RPMI8226 (cell line): ENCODE results near the gene TTLL6.

Experiments
- DNase-seq: peaks from one replicate; pipeline ENCODE4 v3.0.0-alpha.2; 2015

The TTLL6 gene

GRCh38 chr17:48757524-48757961 lies 59.5 kb downstream of the TTLL6 start:
- no peak for DNase-seq

GRCh38 chr17:48756830-48757251 lies 60.2 kb downstream of the TTLL6 start:
- DNase-seq = peak; percentile 23

- no peak for DNase-seq
These were observed 61.7 kb downstream of the TTLL6 start for GRCh38 chr17:48755356-48755755.

- DNase-seq = no peak
These were observed 62.3 kb downstream of the TTLL6 start for GRCh38 chr17:48754500-48755261.

- no peak for DNase-seq
These were observed 63.1 kb downstream of the TTLL6 start for GRCh38 chr17:48753794-48754499.

- DNase-seq = no peak
These were observed 64.4 kb downstream of the TTLL6 start for GRCh38 chr17:48752399-48753288.

- DNase-seq = no peak
These were observed 65.2 kb downstream of the TTLL6 start for GRCh38 chr17:48751733-48752398.

GRCh38 chr17:48751172-48751571 lies 65.9 kb downstream of the TTLL6 start:
- DNase-seq = no peak

- DNase-seq = no peak
These were observed 67.1 kb downstream of the TTLL6 start for GRCh38 chr17:48749621-48750553.

GRCh38 chr17:48748718-48749566 lies 68.1 kb downstream of the TTLL6 start:
- DNase-seq = no peak

GRCh38 chr17:48747445-48748363 lies 69.3 kb downstream of the TTLL6 start:
- no peak for DNase-seq

- DNase-seq = no peak
These were observed 70.0 kb downstream of the TTLL6 start for GRCh38 chr17:48746916-48747444.

- DNase-seq = peak; percentile 31
These were observed 71.4 kb downstream of the TTLL6 start for GRCh38 chr17:48745381-48746275.

GRCh38 chr17:48740537-48740936 lies 76.5 kb downstream of the TTLL6 start:
- DNase-seq = no peak

- DNase-seq = no peak
These were observed 78.1 kb downstream of the TTLL6 start for GRCh38 chr17:48738803-48739526.

GRCh38 chr17:48738424-48738802 lies 78.6 kb downstream of the TTLL6 start:
- DNase-seq = no peak

- DNase-seq = no peak
These were observed 79.5 kb downstream of the TTLL6 start for GRCh38 chr17:48737330-48738043.
